SK-N-MC (cell line): ENCODE results near the gene AQP5.

Experiments
- EZH2 ChIP-seq: fragments of 200-600 bp; sonication (generic); IDR thresholded peaks from one replicate; pipeline ENCODE4 v1.6.1; 2017; ENCODE audit warnings: antibody characterized with exemption
- POLR2AphosphoS5 ChIP-seq: IDR thresholded peaks from 2 replicates; pipeline ENCODE4 v1.6.1; 2012; ENCODE audit warnings: mild to moderate bottlenecking, low read depth, low read length, borderline replicate concordance

DNA sequence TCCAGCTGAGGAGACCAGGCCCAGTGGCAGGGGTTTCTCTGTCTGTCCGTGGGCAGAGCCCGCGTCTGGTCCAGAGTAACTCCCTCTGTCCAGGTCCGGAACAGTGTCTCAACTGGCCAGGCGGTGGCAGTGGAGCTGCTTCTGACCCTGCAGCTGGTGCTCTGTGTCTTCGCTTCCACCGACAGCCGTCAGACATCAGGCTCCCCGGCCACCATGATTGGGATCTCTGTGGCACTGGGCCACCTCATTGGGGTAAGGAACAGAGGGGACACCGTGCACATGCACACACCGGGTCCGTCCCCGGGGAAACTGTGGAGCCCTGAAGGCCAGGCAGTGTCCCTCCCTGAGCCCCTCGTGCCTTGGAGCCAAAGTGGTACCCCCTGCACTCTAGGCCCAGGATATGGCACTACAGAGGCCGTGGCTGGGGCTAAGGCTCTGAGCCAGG lies 12.6 kb downstream of the AQP5 start:
- no peak for TF ChIP-seq EZH2
- no peak for TF ChIP-seq POLR2AphosphoS5
